NCI-H128 (cell line): ENCODE results near the gene HMGN1.
"Not testable (repeated sequence)": the region's sequence is repeated elsewhere in the genome, so short reads cannot be mapped to it uniquely, and the experiment has no call there.

Experiments used
- DNase-seq: peaks from one replicate; lab custom pipeline; 2025; ENCODE audit not compliant: unreplicated experiment; lab: John Stamatoyannopoulos, UW

The HMGN1 gene, protein sequence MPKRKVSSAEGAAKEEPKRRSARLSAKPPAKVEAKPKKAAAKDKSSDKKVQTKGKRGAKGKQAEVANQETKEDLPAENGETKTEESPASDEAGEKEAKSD

DNA sequence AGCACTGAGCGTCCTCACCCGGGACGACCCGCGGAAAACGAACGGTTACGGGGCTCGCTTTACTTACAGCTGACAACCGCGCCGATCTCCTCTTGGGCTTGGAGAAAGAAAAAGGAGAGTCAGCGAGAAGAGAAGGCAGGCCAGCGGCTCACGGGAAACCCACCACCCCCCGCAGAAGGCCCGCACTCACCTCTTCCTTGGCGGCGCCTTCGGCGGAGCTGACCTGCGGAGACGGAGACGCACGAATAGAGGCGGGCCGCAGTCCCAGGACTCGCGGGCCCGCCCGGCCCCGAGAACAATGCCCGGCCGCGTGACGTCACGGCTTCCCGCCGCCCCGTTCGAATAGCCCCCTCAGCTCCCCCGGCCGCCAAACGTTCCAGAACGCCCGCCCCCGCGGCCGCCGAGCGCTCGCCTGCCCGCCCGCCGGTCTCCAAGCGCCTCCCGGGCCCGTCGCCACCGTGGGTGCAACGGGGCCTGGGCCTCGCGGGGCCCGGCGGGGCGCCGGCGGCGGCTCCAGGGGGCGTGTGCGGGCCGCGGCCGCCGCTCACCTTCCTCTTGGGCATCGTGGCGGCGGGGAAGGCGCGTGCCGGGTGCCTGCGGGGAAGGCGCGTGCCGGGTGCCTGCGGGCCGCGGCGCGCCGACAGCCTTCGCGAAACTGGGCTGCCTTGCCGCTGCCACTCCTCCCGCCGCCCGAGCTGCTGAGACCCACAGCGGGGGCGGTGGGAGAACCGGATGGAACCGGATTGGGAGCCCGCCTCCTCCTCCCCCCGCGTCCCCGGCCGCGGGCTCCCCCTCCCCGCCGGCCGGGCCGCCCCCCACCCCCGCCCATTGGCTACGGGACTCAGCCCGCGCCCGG lies at the start of gene HMGN1:
Gene HMGN1, minus strand, starts transcription at position 734 of the 856 bp plus-strand sequence. Its CDS starts 171 bp downstream, at position 563.
- DNase-seq, result peak; percentile 94

DNA sequence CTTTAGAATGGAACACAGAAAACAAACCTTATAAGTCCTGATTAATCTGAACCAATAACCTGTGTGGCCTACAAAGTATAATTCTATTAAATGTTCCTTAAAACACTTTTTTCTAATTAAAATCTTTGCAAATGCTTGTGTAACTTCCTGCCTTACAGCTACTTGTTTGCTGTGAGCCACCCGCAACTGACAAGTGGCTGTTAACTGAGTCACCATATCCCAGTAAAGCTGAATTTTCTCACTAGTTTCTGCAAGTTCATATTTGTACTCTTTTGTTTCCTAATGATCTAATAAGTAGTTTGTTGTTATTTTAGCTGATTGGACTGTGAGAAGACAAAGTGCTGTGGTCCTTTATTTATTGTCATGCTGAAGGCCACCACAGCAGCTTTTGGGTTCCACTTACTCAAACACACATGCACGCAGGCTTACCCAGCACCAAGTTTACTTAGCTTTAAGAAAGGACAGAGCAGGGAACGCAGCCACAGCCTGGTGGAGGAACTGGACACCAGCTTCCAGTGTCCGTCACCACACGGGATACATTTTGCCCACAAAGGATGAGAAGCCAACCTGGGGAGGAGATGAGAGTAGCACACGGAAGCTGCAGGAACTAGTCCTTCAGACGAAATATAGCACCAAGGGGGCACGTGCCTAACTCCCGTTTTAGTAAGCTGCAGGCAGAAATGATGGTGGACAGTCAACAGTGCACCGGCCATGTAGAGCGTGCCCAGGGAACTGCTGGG lies 48.9 kb upstream of the HMGN1 start:
- no peak for DNase-seq

DNA sequence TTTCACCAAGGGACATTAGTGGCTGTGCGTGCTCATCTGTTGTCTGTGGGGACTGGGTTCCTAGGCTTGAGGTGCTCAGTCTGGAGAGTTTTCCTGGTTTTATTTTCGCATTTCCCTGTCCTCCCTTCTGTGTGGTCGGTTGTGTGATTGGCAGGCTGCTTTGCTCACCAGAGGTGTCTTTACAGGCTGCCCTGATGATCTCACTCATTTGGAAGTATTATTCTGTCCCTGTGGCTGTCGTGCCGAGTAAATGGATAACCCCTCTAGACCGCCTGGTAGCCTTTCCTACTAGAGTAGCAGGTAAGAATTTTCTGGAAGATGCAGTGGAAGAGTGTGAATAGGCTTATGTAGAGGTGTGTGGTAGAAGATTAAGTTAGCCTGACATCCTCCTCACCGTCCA lies 44.1 kb upstream of the HMGN1 start:
- no peak for DNase-seq

DNA sequence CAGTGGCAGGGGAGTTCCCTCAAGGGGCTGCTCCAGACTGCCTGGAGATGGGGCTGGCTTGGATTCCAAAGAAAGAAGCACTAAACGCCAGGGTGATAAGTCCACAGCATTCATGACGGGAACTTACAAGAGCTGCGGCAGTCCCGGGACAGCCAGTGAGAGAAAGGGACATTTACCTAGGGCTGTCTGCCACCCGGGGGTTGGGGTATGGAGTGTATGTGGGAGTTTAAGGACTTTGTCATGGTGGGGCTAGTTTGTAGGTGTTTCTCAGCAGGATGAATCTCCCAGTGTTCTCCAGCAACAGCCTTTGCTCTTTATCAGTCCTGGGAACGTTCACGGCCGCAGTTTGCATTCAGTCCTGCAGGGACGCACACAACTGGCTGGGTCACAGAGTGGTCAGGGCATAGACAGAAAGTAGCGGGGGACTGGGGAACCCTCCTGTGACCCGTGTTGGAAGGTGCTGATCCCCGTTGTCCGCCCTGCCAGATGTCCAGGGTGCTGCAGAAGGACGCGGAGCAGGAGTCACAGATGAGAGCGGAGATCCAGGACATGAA lies 41.4 kb upstream of the HMGN1 start:
- no peak for DNase-seq

DNA sequence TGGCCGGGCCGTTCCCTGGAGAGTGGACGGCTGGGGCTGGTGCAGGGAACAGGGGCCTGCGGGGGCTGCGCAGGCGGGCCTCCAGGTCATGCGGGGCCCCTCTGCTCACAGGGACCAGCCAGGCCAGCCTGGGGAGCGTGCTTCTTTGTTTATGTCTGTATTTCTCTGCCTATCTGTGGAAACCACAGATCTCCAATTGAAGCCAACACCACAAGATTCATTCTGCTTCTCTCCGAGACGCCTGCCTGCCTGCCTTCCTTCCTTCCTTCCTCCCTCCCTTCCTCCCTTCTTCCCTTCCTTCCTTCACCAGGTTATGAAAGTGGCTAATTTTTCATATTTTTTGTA lies 39.9 kb upstream of the HMGN1 start:
- DNase-seq, result no peak

DNA sequence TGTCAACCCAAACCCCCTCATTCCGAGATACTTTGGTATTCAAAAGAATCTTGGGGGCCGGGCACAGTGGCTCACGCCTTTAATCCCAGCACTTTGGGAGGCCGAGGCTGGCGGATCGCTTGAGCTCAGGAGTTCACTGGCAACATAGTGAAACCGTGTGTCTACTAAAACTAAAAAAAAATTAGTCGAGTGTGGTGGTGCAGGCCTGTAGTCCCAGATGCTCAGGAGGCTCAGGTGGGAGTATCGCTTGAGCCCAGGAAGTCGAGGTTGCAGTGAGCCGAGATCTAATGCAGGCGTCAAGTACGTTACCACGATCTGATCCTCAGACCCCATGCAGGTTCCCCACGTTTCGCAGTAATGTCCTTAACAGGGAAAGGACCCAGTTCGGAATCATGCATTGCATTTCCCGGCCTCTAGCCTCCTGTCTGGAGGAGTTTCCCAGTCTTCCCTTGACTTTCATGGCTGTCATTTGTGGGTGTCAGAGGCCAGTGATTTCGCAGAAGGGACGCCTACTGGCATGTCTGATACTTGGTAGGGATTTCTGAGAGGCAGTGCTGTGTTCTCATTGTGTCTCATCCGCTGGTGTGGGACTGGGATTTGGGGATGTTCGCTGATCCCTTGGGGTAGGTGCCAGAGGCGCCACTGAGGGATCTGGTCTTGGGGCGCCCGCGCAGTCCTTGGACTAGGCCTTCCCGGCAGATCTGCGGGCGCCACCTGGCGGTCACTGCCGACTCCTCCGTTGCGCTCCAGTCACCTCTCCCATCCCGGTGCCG lies 39.3 kb upstream of the HMGN1 start:
- DNase-seq, result peak; percentile 56

DNA sequence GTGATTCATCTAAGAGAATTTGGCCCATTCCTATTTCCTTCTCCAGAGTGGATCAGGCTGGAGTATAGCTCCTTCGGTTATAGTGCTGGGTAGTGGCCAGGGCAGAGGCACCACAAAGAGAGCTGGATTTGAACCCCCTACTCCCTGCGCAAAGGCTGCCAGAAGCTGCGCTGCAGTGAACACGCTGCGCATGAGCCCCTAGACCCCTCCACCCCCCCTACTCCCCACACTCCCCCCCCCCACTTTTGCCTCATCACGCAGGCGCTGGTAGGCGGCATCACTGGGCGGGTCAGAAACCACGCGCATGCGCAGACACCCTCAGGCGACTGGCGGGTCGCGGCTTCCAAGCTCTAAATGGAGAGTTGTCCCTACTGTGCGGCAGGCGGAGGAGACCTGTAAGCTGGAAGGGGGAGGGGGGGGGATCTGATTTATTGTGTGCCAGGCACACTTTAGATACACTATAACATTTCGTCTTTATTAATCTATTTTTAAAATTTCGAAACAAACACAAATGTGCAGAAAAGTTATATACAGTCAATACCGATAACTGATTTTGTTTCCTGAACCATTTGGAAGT lies 38.7 kb upstream of the HMGN1 start:
- DNase-seq, result no peak

DNA sequence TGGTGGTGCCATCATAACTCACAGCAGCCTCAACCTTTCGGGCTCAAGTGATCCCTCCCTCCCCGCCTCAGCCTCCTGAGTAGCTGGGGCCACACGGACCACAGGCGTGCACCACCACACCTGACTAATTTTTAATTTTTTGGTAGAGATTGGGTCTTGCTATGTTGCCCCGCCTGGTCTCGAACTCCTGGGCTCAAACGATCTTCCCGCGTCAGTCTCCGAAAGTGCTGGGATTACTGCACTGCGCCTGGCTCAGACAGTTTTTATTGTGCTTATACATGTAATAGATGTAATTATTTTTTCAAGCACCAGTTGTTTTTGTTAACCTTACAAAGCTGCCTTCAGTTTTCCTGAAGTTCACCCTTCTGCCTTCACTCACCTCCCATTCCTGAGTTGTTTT lies 38.0 kb upstream of the HMGN1 start:
- DNase-seq, result no peak

DNA sequence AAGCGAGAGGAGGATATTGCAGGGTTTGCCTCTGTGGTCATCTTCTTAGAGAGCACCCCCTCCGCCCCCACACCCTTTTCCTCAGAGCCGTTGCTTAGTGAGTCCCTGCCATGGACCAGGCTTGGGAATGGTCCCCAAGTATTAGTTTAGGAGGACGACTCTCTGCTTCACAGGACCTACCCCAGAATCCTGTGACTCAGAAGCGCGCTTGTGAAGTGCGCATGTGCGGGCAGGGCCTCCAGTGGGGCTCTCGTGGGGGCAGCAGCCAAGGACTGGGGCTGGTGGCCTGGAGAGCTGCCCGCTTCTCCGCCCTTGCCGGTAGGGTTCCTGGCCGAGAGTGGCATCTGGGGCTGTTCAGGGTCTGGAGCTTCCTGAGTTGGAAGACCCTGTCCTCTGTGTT lies 37.3 kb upstream of the HMGN1 start:
- DNase-seq, result no peak

DNA sequence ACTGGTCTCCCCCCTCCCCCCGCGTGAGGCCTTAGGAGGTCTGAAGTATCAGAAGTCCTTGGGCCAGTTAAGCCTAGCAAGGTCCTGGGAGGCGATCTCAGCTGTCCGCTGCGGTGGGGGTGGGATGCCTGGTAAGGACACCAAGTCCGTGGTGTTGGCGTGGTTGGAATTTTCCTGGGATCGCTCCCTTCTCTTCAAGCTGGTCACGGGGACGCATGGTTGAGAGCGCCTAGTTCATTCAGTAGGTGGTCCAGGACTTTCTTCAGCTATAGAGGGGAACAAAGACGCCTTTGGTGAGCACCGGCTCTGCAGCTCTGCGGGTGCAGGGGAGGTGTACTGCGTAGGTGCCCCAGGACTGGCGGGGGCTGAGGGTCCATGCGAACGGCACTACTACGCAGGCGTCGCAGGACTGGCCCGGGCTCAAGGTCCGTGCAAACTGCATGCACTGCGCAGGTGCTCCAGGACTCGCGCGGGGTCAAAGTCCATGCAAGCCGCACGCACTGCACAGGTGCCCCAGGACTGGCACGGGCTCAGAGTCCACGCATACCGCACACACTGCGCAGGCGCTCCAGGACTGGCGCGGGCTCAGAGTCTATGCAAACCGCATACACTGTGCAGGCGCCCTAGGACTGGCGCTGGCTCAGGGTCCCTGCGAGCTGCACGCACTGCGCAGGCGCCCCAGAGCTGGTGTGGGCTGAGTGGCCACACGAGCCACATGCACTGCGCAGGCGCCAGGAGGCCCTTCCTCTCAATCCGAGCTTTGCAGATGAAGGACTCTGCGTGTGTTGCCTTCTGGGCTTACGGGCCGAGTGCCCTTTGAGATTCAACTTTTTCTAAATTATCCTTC lies 36.6 kb upstream of the HMGN1 start:
- DNase-seq, result peak; percentile 11

DNA sequence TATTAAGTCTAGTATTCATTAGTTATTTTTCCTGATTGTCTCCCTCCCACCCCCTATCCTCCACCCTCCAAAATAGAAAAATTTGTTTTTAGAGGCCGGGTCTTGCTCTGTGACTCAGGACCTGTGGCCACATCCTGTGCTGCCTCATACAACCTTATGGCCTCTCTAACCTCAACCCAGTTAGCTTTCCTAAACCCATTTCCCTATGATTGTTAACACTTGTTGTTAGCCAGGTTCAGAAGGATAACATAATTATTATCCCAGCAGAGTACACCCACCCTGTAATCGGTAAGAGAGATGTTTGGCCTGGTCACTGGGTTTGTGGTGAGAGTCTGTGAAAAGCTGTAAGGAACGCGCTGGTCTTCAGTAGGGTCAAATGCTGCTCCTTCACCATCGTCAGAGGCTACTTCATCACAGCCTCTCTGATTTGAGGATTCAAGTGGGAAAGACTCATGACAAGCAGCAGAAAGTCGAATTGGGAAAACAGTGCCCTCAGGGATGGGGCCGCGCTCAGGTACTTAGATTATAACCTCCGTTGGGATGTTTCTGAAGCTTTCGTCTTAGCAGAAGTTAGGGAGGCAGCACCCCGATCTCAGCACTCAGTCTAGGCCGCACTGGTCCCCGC lies 35.9 kb upstream of the HMGN1 start:
- DNase-seq, result no peak

DNA sequence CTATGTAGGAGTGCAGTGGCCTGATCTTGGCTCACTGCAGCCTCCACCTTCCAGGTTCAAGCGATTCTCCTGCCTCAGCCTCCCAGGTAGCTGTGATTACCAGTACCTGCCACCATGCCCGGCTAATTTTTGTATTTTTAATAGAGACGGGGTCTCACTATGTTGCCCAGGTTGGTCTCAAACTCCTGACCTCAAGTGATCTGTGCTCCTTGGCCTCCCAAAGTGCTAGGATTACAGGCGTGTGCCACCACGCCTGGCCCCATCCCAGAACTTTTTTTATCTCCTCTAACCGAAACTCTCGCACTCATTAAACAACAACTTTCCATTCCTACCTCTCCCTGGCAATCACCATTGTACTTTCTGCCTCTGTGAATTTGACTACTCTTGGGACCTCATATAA lies 33.2 kb upstream of the HMGN1 start:
- DNase-seq, result not testable (repeated sequence)

DNA sequence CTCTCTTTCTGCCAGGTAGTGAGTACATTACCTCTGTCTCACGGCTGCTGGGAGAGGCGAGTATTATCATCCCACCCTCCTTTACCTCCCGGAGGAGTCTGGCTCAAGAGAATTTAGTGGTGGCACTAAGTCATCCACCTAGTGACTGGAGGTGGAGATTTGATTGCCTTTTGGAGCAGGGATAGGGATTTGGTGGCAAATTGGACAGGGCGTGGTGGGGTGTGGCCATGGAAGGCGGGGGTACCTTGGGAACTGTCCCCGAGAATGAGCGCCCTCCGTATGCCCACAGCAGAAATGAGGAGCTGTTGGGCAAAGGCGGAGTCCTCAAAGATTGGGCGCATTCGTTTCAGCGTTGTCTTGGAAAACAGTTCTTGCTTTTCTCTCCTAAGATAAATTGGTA lies 32.1 kb upstream of the HMGN1 start:
- DNase-seq, result peak; percentile 10

DNA sequence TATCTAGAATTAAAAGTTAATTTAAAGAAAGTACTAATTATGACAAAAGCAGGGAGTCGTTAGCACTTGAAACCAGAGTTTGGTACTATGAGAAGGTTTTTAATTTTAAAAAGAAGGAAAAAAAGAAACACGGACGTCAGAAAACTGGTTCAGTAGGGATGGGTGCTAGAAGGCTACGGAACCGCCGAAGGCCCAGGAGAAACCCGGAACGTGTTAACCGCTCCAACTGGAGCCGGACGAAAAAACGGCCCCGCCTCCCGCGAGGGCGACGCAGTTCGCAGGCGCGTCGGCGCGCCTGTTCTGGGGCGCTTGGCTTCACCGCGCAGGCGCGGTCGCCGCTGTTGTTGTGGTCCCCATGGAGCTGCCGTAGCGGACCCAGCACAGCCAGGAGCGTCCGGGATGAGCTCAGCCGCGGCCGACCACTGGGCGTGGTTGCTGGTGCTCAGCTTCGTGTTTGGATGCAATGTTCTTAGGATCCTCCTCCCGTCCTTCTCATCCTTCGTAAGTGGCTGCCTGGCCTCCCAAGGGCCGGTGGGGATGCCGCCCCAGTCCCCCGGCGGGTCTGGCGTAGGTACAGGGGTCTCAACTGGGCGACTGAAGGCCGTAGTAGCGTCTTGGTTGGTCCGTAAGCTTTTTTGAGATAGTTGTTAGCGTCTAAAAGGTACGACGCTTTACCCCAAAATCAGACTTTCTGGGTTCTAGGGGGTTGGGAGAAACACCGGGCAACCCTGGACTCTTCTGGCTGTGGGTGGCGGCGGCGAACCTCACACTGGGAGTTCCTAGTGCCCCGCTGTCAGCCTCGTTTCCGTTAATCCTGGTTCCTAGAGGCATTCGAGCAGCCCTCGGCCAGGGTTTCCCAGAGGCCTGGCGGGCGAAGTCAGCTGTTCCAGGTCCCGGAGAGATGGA lies 31.4 kb upstream of the HMGN1 start:
- peak; percentile 83 for DNase-seq

DNA sequence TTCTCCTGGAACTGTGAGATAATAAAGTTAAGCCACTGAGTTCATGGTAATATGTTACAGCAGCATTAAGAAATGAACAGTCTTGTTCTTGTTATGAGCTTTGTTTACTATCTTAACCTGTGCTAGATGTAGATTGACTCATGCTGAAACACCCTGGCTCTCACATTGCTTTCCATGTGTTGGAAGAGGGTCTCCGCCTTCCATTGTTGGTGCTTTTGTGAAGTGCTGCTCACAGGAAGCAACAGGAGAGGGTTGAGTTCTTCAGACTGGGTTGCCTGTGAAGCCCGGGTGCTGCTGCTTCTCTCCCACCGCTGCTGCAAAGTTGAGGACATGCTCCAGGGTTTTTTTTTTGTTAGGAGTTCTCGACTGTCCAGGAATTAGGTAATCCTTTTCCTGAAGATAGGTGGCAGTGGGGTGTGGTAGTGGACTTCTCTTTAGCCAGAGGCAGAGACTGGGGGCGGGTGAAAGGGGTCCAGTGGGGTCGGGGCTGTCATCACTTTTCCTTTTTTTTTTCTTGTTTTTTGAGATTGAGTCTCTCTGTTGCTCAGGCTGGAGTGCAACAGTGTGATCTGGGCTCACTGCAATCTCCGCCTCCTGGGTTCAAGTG lies 28.7 kb upstream of the HMGN1 start:
- DNase-seq, result no peak

DNA sequence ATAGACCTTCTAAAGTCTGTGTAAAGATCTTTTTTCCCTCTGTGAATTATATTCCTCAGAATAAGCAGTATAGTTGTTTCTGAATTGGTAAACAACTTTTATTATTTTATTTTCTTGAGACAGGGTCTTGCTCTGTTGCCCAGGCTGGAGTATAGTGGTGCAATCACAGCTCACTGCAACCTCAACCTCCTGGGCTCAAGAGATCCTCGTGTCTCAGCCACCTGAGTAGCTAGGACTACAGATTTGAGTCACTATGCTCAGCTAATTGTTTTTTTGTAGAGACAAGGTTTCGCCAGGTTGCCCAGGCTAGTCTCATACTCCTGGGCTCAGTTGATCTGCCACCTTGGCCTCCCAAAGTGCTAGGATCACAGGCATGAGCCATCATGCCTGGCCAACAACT lies 26.6 kb upstream of the HMGN1 start:
- no peak for DNase-seq

DNA sequence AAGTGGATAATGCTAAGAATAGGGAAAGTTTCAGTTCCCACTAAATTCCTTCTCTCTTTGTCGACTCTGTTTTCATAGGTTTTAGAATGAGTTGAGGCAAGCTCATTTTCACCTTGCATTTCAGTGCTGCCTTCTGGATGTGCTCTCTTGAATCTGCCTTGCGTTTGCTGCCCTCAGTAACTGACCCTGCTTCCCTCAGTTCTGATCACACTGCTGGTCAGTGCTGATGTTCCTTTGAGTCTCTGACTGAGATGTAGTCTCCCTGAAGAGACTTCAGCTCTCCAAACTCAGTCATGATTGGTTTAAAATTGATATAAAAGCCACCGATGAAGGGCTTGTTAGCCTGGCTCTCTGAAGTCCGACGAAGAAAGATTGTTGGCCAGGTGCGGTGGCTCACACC lies 25.2 kb upstream of the HMGN1 start:
- no peak for DNase-seq

DNA sequence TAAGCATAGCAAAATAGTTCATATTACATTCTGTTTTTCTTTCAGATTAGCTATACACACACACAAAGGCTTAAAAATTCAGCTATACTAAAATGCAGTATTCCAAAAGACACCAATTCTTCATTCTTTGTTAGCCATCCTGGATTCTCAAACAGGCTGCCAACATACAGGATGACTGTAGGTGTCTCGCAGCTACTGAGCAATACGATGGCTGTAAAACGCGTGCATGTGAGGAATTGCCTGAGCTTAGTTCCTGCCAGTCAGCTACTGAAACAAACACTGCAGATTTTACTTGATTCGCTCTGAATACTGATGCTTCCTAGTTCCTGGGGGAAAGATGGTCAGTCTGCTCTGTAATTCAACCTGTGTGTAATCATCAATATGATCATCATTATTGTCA lies 24.7 kb upstream of the HMGN1 start:
- no peak for DNase-seq
